ENCODE measurements around the gene MAGEB17. TPM values are rescaled to one million over a fixed set of nuclear protein-coding genes. Genes with fewer than 3 reads are reported as not detected.
"Not testable (repeated sequence)": the region's sequence is repeated elsewhere in the genome, so short reads cannot be mapped to it uniquely, and the experiment has no call there.

The MAGEB17 gene
- not detected in 2 replicates for total RNA-seq (2014; rRNA removed; shearing (Covaris generic))
- 0.10 TPM in 1 of 2 replicates, not detected in the other for polyA plus RNA-seq (2015; cell fraction: cytosol; rRNA removed)
- polyA plus RNA-seq (2015; cell fraction: nucleus; rRNA removed): not detected in 2 replicates

- DNase-seq (ENCODE audit: low read depth): no peak
Measured at GRCh38 chrX:16167181-16167580, at the start of gene MAGEB17. TSS of gene MAGEB17 (plus strand) at chrX:16167481. CDS start at chrX:16170383, 2,902 bp downstream.

- DNase-seq (ENCODE audit: low read depth): no peak
Measured at GRCh38 chrX:16119353-16120220, 47.7 kb upstream of the MAGEB17 start.

- no peak for DNase-seq (ENCODE audit: low read depth)
Measured at GRCh38 chrX:16120431-16120830, 46.9 kb upstream of the MAGEB17 start.

- DNase-seq (ENCODE audit: low read depth): peak; percentile 67
Measured at GRCh38 chrX:16123222-16123786, 44.0 kb upstream of the MAGEB17 start, which contains the start of gene GRPR. TSS of gene GRPR (plus strand) at chrX:16123565. CDS start at chrX:16123954, 389 bp downstream.

- DNase-seq (ENCODE audit: low read depth): no peak
Measured at GRCh38 chrX:16124201-16124600, 43.1 kb upstream of the MAGEB17 start.

GRCh38 chrX:16125520-16126149, 41.6 kb upstream of the MAGEB17 start:
- DNase-seq (ENCODE audit: low read depth): no peak

GRCh38 chrX:16130707-16131106, 36.6 kb upstream of the MAGEB17 start:
- DNase-seq (ENCODE audit: low read depth): no peak

GRCh38 chrX:16134936-16135335, 32.3 kb upstream of the MAGEB17 start:
- DNase-seq (ENCODE audit: low read depth): no peak

- no peak for DNase-seq (ENCODE audit: low read depth)
Measured at GRCh38 chrX:16136080-16136479, 31.2 kb upstream of the MAGEB17 start.

GRCh38 chrX:16137416-16138107, 29.7 kb upstream of the MAGEB17 start:
- DNase-seq (ENCODE audit: low read depth): no peak

GRCh38 chrX:16138108-16138427, 29.2 kb upstream of the MAGEB17 start:
- DNase-seq (ENCODE audit: low read depth): peak; percentile 24

GRCh38 chrX:16140448-16140847, 26.8 kb upstream of the MAGEB17 start:
- no peak for DNase-seq (ENCODE audit: low read depth)

GRCh38 chrX:16140983-16141382, 26.3 kb upstream of the MAGEB17 start:
- DNase-seq (ENCODE audit: low read depth): no peak

- no peak for DNase-seq (ENCODE audit: low read depth)
Measured at GRCh38 chrX:16141422-16142245, 25.6 kb upstream of the MAGEB17 start.

- no peak for DNase-seq (ENCODE audit: low read depth)
Measured at GRCh38 chrX:16142246-16142558, 25.1 kb upstream of the MAGEB17 start.

- DNase-seq (ENCODE audit: low read depth): no peak
Measured at GRCh38 chrX:16143968-16144367, 23.3 kb upstream of the MAGEB17 start.

- no peak for DNase-seq (ENCODE audit: low read depth)
Measured at GRCh38 chrX:16144420-16144819, 22.9 kb upstream of the MAGEB17 start.

GRCh38 chrX:16145093-16145492, 22.2 kb upstream of the MAGEB17 start:
- DNase-seq (ENCODE audit: low read depth): not testable (repeated sequence)

GRCh38 chrX:16145656-16146055, 21.6 kb upstream of the MAGEB17 start:
- DNase-seq (ENCODE audit: low read depth): no peak

- peak; percentile 87 for DNase-seq (ENCODE audit: low read depth)
Measured at GRCh38 chrX:16148896-16149295, 18.4 kb upstream of the MAGEB17 start.

GRCh38 chrX:16155581-16156096, 11.6 kb upstream of the MAGEB17 start:
- no peak for DNase-seq (ENCODE audit: low read depth)

Data from HT1080 (cell line).